ENCODE data around the gene ZNF497.
"Not testable (repeated sequence)": the region's sequence is repeated elsewhere in the genome, so short reads cannot be mapped to it uniquely, and the experiment has no call there.

DNA sequence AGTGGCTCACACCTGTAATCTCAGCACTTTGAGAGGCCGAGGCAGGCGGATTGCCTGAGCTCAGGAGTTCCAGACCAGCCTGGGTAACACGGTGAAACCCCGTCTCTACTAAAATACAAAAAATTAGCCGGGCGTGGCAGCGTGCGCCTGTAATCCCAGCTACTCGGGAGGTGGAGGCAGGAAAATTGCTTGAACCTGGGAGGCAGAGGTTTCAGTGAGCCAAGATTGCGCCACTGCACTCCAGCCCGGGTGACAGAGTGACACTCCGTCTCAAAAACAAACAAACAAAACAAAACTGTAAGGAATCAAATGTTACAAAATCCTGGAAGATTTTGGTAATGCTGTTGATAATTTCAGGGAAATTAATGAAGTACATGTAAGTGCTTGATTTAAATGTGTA is 14.5 kb downstream of the ZNF497 start:
- not testable (repeated sequence) for TF ChIP-seq MEF2A (IDR thresholded peaks at IDR 0.05; ENCODE audit: control insufficient read depth, low read depth, low read length); FOXA1 (IDR thresholded peaks at IDR 0.05; ENCODE audit: borderline replicate concordance); LCOR (CRISPR knock-in tag; IDR thresholded peaks at IDR 0.05); CREB1 (IDR thresholded peaks at IDR 0.05); CREB1 (CRISPR knock-in tag; IDR thresholded peaks at IDR 0.05); ZNF3 (CRISPR knock-in tag; IDR thresholded peaks at IDR 0.05); KLF6 (CRISPR knock-in tag; IDR thresholded peaks at IDR 0.05; ENCODE audit: borderline replicate concordance)
- TF ChIP-seq, protein P1, sequence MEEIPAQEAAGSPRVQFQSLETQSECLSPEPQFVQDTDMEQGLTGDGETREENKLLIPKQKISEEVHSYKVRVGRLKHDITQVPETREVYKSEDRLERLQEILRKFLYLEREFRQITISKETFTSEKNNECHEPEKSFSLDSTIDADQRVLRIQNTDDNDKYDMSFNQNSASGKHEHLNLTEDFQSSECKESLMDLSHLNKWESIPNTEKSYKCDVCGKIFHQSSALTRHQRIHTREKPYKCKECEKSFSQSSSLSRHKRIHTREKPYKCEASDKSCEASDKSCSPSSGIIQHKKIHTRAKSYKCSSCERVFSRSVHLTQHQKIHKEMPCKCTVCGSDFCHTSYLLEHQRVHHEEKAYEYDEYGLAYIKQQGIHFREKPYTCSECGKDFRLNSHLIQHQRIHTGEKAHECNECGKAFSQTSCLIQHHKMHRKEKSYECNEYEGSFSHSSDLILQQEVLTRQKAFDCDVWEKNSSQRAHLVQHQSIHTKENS (CRISPR knock-in tag; IDR thresholded peaks at IDR 0.05), result not testable (repeated sequence)
- TF ChIP-seq, protein P2, sequence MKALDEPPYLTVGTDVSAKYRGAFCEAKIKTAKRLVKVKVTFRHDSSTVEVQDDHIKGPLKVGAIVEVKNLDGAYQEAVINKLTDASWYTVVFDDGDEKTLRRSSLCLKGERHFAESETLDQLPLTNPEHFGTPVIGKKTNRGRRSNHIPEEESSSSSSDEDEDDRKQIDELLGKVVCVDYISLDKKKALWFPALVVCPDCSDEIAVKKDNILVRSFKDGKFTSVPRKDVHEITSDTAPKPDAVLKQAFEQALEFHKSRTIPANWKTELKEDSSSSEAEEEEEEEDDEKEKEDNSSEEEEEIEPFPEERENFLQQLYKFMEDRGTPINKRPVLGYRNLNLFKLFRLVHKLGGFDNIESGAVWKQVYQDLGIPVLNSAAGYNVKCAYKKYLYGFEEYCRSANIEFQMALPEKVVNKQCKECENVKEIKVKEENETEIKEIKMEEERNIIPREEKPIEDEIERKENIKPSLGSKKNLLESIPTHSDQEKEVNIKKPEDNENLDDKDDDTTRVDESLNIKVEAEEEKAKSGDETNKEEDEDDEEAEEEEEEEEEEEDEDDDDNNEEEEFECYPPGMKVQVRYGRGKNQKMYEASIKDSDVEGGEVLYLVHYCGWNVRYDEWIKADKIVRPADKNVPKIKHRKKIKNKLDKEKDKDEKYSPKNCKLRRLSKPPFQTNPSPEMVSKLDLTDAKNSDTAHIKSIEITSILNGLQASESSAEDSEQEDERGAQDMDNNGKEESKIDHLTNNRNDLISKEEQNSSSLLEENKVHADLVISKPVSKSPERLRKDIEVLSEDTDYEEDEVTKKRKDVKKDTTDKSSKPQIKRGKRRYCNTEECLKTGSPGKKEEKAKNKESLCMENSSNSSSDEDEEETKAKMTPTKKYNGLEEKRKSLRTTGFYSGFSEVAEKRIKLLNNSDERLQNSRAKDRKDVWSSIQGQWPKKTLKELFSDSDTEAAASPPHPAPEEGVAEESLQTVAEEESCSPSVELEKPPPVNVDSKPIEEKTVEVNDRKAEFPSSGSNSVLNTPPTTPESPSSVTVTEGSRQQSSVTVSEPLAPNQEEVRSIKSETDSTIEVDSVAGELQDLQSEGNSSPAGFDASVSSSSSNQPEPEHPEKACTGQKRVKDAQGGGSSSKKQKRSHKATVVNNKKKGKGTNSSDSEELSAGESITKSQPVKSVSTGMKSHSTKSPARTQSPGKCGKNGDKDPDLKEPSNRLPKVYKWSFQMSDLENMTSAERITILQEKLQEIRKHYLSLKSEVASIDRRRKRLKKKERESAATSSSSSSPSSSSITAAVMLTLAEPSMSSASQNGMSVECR (CRISPR knock-in tag; IDR thresholded peaks at IDR 0.05), result not testable (repeated sequence)
- TF ChIP-seq, protein P3, sequence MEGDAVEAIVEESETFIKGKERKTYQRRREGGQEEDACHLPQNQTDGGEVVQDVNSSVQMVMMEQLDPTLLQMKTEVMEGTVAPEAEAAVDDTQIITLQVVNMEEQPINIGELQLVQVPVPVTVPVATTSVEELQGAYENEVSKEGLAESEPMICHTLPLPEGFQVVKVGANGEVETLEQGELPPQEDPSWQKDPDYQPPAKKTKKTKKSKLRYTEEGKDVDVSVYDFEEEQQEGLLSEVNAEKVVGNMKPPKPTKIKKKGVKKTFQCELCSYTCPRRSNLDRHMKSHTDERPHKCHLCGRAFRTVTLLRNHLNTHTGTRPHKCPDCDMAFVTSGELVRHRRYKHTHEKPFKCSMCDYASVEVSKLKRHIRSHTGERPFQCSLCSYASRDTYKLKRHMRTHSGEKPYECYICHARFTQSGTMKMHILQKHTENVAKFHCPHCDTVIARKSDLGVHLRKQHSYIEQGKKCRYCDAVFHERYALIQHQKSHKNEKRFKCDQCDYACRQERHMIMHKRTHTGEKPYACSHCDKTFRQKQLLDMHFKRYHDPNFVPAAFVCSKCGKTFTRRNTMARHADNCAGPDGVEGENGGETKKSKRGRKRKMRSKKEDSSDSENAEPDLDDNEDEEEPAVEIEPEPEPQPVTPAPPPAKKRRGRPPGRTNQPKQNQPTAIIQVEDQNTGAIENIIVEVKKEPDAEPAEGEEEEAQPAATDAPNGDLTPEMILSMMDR (IDR thresholded peaks at IDR 0.05 in 2 of 3, conservative IDR thresholded peaks at IDR 0.05 in 1 of 3; ENCODE audit: insufficient read depth in 2 of 3, low read depth in 1 of 3, low read length in 3 of 3), result not testable (repeated sequence)

All from K562 (cell line).